Measurements from ENCODE around the gene GPR61. TPM values are rescaled to one million over a fixed set of nuclear protein-coding genes. Genes with fewer than 3 reads are reported as not detected.

Gene GPR61
- polyA plus RNA-seq, 3 donors, result 0.28 TPM; not detected in 2

DNA sequence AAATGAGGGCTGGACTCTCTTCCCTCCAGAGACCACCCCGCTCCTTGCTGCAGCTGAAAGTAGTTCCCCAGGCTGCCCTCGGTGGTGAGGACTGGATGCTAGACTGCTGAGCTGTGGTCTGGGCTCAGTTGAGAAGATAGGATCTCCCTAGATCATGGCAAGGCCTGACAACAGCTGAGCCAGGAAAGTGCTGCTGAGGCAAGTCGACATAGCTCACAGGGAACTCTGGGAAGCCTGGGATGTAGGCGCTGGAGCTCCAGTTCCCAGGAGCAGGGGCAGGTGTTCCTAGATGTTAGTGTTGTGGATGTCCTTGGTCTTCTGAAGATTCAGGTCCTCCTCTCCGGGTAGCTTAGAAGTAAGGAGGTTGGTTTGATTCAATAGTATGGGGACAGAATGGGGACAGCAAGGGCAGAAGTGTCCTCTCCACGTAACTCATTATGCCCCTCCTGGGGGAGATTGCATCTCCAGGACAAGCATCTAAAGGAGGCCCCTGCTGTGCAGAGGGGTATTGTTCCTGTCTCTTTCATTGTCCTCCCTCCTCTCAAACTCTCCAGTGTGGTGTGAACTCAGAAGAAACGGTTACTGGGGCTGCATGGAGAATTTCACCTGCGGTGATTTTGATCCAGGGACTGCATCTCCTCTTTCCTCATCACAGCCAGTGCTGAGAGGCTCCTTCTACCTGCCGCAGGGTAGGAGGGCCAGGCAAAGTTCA, 42.1 kb upstream of the GPR61 start:
- Mint-ChIP-seq H3K27ac (peak overlapping the region in 3 of 7 donors; percentile 13 to 49 (median 15)), H3K9me3 (no peaks in the 10 kb centered on the region), H3K4me3 (no peak overlapping the region), H3K36me3 (peaks cover 48 to 61% of the 10 kb centered on the region in 2 donors), H3K4me1 (peaks cover 39% of the 10 kb centered on the region), H3K27me3 (ENCODE audit: low read depth in 3 of 3) (peaks cover 0 to 1% (median 0%) of the 10 kb centered on the region in 3 donors)
- Histone ChIP-seq H3K4me2 (replicated peaks; ENCODE audit: extremely low read depth, low read length, poor library complexity, severe bottlenecking) (no peak overlapping the region), H3K27ac (ENCODE audit: low read depth in 1 of 2, low read length in 2 of 2) (no peak overlapping the region), H4K20me1 (ENCODE audit: insufficient read depth, low read length) (peaks cover 74% of the 10 kb centered on the region), H2AFZ (ENCODE audit: insufficient read depth, low read depth, low read length, poor library complexity, severe bottlenecking) (no peak overlapping the region), H3K9ac (ENCODE audit: insufficient read depth, low read length, poor library complexity, severe bottlenecking) (no peak overlapping the region), H3K79me2 (ENCODE audit: insufficient read depth, low read length) (peaks cover 48% of the 10 kb centered on the region), H3K4me3 (replicated peaks in 1 of 3; ENCODE audit: low read depth in 2 of 3, low read length in 3 of 3) (no peak overlapping the region), H3K4me1 (ENCODE audit: control insufficient read depth in 1 of 2, insufficient read depth in 2 of 2, low read length in 2 of 2) (peaks cover 17 to 27% of the 10 kb centered on the region in 2 donors), H3K9me3 (replicated peaks in 1 of 2; ENCODE audit: control insufficient read depth in 1 of 2, insufficient read depth in 1 of 2, low read length in 2 of 2) (no peaks in the 10 kb centered on the region), H3K27me3 (ENCODE audit: control insufficient read depth in 2 of 2, insufficient read depth in 2 of 2, low read length in 2 of 2) (no peaks in the 10 kb centered on the region), H3K36me3 (replicated peaks in 1 of 2; ENCODE audit: control insufficient read depth in 1 of 2, insufficient read depth in 2 of 2, low read length in 2 of 2) (peaks cover 47 to 73% of the 10 kb centered on the region in 2 donors)
- WGBS (ENCODE audit: insufficient coverage), result 92% methylated on average over 6 of the region's 9 CpGs
- intact Hi-C loops (cut with micrococcal nuclease), result no loop called here
- TF ChIP-seq, protein P1, sequence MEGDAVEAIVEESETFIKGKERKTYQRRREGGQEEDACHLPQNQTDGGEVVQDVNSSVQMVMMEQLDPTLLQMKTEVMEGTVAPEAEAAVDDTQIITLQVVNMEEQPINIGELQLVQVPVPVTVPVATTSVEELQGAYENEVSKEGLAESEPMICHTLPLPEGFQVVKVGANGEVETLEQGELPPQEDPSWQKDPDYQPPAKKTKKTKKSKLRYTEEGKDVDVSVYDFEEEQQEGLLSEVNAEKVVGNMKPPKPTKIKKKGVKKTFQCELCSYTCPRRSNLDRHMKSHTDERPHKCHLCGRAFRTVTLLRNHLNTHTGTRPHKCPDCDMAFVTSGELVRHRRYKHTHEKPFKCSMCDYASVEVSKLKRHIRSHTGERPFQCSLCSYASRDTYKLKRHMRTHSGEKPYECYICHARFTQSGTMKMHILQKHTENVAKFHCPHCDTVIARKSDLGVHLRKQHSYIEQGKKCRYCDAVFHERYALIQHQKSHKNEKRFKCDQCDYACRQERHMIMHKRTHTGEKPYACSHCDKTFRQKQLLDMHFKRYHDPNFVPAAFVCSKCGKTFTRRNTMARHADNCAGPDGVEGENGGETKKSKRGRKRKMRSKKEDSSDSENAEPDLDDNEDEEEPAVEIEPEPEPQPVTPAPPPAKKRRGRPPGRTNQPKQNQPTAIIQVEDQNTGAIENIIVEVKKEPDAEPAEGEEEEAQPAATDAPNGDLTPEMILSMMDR (IDR thresholded peaks at IDR 0.05), result no peak
- no peak for DNase-seq

DNA sequence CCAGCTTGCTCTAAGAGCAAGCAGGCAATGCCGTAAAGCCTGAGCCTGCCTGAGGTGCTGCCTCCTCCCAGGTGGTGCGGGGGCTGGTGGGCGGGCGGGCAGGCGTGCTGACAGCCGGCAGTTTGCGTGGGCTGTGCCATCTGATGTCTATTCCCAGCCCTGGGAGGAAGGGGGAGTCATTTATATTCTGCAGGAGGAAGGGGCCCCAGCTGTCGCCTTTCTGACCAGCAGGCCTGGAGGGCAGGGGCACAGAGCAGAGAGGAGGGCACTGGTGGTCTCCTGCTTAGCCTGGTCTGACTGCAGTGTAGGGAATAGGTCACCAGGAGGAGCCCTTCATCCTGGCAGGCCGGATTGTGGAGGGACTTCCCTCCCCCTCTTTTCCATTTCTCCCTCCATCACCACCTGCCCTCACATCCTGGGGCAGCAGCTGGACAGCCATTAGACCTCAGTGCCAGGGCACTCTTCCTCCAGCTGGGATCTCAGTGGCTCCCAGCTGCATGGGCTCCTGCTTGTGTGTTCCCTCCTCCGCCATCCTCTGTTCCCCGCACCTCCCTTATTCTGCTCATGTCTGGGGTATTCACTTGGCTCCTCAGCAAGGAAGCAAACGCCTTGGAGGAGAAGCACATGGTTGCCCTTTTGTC, 41.4 kb upstream of the GPR61 start:
- no peak overlapping the region for H3K4me3 ChIP-seq (replicated peaks in 1 of 3; ENCODE audit: low read depth in 2 of 3, low read length in 3 of 3)
- peaks cover 74% of the 10 kb centered on the region for H4K20me1 ChIP-seq (ENCODE audit: insufficient read depth, low read length)
- no peak overlapping the region for H3K27ac ChIP-seq (ENCODE audit: low read depth in 1 of 2, low read length in 2 of 2)

More for the DNA sequence above, 41.4 kb upstream of the GPR61 start:
- 92% methylated on average over 11 of the region's 12 CpGs for WGBS (ENCODE audit: insufficient coverage)
- Mint-ChIP-seq H3K36me3 (peaks cover 54 to 67% of the 10 kb centered on the region in 2 donors), H3K27ac (peak overlapping the region in 1 of 7 donors; percentile 54), H3K4me3 (no peak overlapping the region), H3K27me3 (ENCODE audit: low read depth in 3 of 3) (peaks cover 0 to 1% (median 0%) of the 10 kb centered on the region in 3 donors), H3K4me1 (peaks cover 37% of the 10 kb centered on the region), H3K9me3 (no peaks in the 10 kb centered on the region)
- Histone ChIP-seq H3K27me3 (ENCODE audit: control insufficient read depth in 2 of 2, insufficient read depth in 2 of 2, low read length in 2 of 2) (no peaks in the 10 kb centered on the region), H3K36me3 (replicated peaks in 1 of 2; ENCODE audit: control insufficient read depth in 1 of 2, insufficient read depth in 2 of 2, low read length in 2 of 2) (peaks cover 47 to 78% of the 10 kb centered on the region in 2 donors), H3K9ac (ENCODE audit: insufficient read depth, low read length, poor library complexity, severe bottlenecking) (no peak overlapping the region), H2AFZ (ENCODE audit: insufficient read depth, low read depth, low read length, poor library complexity, severe bottlenecking) (no peak overlapping the region), H3K4me2 (replicated peaks; ENCODE audit: extremely low read depth, low read length, poor library complexity, severe bottlenecking) (no peak overlapping the region), H3K79me2 (ENCODE audit: insufficient read depth, low read length) (peaks cover 48% of the 10 kb centered on the region), H3K9me3 (replicated peaks in 1 of 2; ENCODE audit: control insufficient read depth in 1 of 2, insufficient read depth in 1 of 2, low read length in 2 of 2) (no peaks in the 10 kb centered on the region), H3K4me1 (ENCODE audit: control insufficient read depth in 1 of 2, insufficient read depth in 2 of 2, low read length in 2 of 2) (peaks cover 17 to 25% of the 10 kb centered on the region in 2 donors)
- DNase-seq, result no peak
- intact Hi-C loops (cut with micrococcal nuclease), result no loop called here
- TF ChIP-seq, protein P1 (IDR thresholded peaks at IDR 0.05), result peak; percentile 19

Measured in CD14-positive monocyte (primary cell).